ENCODE measurements around the gene NDOR1.

DNA sequence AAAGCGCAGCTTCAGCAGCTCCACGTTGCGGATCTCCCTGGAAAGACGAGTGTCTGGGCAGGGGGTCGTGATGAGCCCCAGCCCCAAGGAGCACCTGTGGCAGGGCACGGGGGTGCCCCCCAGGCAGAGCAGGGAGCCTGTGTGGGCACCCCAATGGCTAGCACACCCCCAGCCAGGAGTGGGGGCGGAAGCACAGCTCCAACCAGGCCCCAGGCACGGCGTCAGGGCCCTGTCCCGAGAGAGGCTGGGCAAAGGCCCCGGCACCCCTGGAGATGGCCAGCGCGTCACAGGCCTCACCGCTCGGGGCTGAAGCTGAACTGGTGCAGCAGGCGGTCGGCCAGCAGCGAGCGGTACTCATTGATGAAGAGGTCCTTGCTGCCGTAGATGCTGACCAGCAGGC is 25.0 kb upstream of the NDOR1 start:
- no peak for TF ChIP-seq BCL11A (IDR thresholded peaks at IDR 0.05; ENCODE audit: low read depth in 2 of 2, low read length in 2 of 2)
- TF ChIP-seq, protein P1, sequence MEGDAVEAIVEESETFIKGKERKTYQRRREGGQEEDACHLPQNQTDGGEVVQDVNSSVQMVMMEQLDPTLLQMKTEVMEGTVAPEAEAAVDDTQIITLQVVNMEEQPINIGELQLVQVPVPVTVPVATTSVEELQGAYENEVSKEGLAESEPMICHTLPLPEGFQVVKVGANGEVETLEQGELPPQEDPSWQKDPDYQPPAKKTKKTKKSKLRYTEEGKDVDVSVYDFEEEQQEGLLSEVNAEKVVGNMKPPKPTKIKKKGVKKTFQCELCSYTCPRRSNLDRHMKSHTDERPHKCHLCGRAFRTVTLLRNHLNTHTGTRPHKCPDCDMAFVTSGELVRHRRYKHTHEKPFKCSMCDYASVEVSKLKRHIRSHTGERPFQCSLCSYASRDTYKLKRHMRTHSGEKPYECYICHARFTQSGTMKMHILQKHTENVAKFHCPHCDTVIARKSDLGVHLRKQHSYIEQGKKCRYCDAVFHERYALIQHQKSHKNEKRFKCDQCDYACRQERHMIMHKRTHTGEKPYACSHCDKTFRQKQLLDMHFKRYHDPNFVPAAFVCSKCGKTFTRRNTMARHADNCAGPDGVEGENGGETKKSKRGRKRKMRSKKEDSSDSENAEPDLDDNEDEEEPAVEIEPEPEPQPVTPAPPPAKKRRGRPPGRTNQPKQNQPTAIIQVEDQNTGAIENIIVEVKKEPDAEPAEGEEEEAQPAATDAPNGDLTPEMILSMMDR (IDR thresholded peaks at IDR 0.05; ENCODE audit: control extremely low read depth in 1 of 3, insufficient read depth in 1 of 3, low read depth in 1 of 3, low read length in 3 of 3), result no peak

All from H1 (cell line).